ENCODE data around the gene UBD.

DNA sequence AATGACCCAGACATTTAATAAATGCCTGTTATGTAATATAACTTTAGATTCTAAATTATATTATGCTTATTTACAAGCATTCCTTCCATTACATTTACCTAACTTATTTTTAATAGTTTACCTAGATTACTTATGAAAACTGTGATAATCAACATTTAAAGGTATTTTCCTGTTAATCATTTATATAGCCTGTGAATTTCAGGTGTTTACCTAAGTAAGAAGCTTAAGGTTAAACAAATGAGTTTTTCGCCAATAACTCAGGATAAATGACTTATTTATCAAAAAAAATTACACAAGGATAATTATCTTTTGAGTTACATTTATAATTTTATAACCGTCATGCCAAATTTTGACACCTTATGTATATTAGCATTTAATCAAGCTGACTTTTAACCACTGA, 35.5 kb downstream of the UBD start:
- TF ChIP-seq POLR2AphosphoS2 (IDR thresholded peaks at IDR 0.05; ENCODE audit: low read depth, low read length) (no peak), BHLHE40 (IDR thresholded peaks at IDR 0.05; ENCODE audit: borderline replicate concordance in 1 of 2, low read depth in 2 of 2, low read length in 1 of 2) (no peak), SIX5 (IDR thresholded peaks at IDR 0.05; ENCODE audit: low read depth, low read length, severe bottlenecking) (no peak), RBBP5 (conservative IDR thresholded peaks at IDR 0.05) (no peak), FOS (IDR thresholded peaks at IDR 0.05; ENCODE audit: borderline replicate concordance, extremely low read depth, insufficient read length) (no peak), MYC (IDR thresholded peaks at IDR 0.05; ENCODE audit: insufficient read depth, insufficient read length, insufficient replicate concordance, low read length, severe bottlenecking) (no peak), SMC3 (IDR thresholded peaks at IDR 0.05; ENCODE audit: borderline replicate concordance, low read length) (no peak), POLR2AphosphoS5 (IDR thresholded peaks at IDR 0.05; ENCODE audit: low read length) (no peak), MTA2 (IDR thresholded peaks at IDR 0.05; ENCODE audit: low read depth) (no peak), CREB1 (IDR thresholded peaks at IDR 0.05; ENCODE audit: low read depth) (no peak), POLR2A (IDR thresholded peaks at IDR 0.05; ENCODE audit: low read depth, low read length) (no peak)
- TF ChIP-seq, protein P1, sequence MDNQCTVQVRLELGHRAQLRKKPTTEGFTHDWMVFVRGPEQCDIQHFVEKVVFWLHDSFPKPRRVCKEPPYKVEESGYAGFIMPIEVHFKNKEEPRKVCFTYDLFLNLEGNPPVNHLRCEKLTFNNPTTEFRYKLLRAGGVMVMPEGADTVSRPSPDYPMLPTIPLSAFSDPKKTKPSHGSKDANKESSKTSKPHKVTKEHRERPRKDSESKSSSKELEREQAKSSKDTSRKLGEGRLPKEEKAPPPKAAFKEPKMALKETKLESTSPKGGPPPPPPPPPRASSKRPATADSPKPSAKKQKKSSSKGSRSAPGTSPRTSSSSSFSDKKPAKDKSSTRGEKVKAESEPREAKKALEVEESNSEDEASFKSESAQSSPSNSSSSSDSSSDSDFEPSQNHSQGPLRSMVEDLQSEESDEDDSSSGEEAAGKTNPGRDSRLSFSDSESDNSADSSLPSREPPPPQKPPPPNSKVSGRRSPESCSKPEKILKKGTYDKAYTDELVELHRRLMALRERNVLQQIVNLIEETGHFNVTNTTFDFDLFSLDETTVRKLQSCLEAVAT (IDR thresholded peaks at IDR 0.05) = no peak
- TF ChIP-seq, protein P2, sequence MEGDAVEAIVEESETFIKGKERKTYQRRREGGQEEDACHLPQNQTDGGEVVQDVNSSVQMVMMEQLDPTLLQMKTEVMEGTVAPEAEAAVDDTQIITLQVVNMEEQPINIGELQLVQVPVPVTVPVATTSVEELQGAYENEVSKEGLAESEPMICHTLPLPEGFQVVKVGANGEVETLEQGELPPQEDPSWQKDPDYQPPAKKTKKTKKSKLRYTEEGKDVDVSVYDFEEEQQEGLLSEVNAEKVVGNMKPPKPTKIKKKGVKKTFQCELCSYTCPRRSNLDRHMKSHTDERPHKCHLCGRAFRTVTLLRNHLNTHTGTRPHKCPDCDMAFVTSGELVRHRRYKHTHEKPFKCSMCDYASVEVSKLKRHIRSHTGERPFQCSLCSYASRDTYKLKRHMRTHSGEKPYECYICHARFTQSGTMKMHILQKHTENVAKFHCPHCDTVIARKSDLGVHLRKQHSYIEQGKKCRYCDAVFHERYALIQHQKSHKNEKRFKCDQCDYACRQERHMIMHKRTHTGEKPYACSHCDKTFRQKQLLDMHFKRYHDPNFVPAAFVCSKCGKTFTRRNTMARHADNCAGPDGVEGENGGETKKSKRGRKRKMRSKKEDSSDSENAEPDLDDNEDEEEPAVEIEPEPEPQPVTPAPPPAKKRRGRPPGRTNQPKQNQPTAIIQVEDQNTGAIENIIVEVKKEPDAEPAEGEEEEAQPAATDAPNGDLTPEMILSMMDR (IDR thresholded peaks at IDR 0.05 in 2 of 3, conservative IDR thresholded peaks at IDR 0.05 in 1 of 3; ENCODE audit: control insufficient read depth in 2 of 3, extremely low read depth in 1 of 3, insufficient read depth in 1 of 3, low read depth in 3 of 3, low read length in 3 of 3) = no peak
- TF ChIP-seq, protein P3, sequence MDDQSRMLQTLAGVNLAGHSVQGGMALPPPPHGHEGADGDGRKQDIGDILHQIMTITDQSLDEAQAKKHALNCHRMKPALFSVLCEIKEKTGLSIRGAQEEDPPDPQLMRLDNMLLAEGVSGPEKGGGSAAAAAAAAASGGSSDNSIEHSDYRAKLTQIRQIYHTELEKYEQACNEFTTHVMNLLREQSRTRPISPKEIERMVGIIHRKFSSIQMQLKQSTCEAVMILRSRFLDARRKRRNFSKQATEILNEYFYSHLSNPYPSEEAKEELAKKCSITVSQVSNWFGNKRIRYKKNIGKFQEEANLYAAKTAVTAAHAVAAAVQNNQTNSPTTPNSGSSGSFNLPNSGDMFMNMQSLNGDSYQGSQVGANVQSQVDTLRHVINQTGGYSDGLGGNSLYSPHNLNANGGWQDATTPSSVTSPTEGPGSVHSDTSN (IDR thresholded peaks at IDR 0.05; ENCODE audit: insufficient replicate concordance, low read depth, low read length) = no peak

Data from GM12878 (cell line).